Mucosa of rectum (tissue), 2 donors: ENCODE data around the gene CLCNKB.
A peak's percentile ranks its signal among the peaks of the same experiment; 100 is the strongest.

Source experiments
- H3K27ac ChIP-seq, 2 donors: one replicate each; pipeline ENCODE4 v1.7.0; 2013; ENCODE audit warnings: inconsistent platforms in 2 of 2, low read depth in 2 of 2, low read length in 2 of 2
- H3K27me3 ChIP-seq, 2 donors: one replicate each; pipeline ENCODE4 v1.7.0; 2013; ENCODE audit warnings: low read length in 2 of 2; ENCODE audit not compliant: control insufficient read depth in 2 of 2, insufficient read depth in 2 of 2
- H3K36me3 ChIP-seq, 2 donors: one replicate each; pipeline ENCODE4 v1.7.0; 2013; ENCODE audit warnings: low read length in 2 of 2; ENCODE audit not compliant: control insufficient read depth in 2 of 2, insufficient read depth in 2 of 2
- H3K4me1 ChIP-seq, 2 donors: one replicate each; pipeline ENCODE4 v1.7.0; 2013; ENCODE audit warnings: low read length in 2 of 2, mild to moderate bottlenecking in 1 of 2; ENCODE audit not compliant: control insufficient read depth in 2 of 2, insufficient read depth in 2 of 2
- H3K4me3 ChIP-seq, 2 donors: one replicate each; pipeline ENCODE4 v1.7.0; 2013; ENCODE audit warnings: low read length in 2 of 2
- H3K9ac ChIP-seq, 2 donors: one replicate each; pipeline ENCODE4 v1.7.0; 2013; ENCODE audit warnings: low read length in 2 of 2, low read depth in 1 of 2, mild to moderate bottlenecking in 1 of 2
- H3K9me3 ChIP-seq, 2 donors: one replicate each; pipeline ENCODE4 v1.7.0; 2013; ENCODE audit warnings: low read length in 2 of 2; ENCODE audit not compliant: control insufficient read depth in 2 of 2
- donor health status: healthy.
- donor health status: Normal muscosa, but diverticular disease.

The CLCNKB gene

DNA sequence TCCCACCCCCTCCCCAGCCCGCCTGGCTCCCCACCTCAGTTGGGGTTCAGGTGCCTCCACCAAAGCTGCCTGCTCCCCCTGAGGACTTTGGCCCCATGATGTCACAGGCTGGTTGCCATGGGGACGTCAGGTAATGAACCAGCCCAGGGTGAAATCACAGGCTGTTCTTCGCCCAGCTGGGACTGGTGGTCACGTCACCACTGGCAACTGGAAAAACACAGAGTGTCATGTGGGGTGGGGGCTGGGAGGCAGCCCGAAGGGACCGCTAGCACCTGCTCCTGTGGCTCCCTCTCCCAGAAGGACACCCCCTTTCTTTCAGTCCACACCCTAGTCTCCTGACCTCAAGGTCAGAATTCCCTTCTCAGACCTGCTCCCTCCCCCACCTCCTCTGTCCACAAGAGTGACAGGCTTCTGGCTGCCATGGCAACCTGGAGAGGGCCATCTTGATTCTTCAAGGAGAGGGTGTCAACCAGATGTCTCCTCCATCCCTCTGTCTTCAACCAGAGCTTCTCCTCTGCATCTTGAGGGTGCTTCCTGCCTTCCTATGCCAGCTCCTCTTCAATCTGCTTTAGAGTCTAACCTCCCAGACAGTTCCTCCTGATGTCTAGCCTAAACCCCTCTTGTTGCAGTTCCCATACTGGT is 23.7 kb downstream of the CLCNKB start:
- Histone ChIP-seq H3K36me3 (no peaks in the 10 kb centered on the region), H3K27ac (no peak overlapping the region), H3K9me3 (no peaks in the 10 kb centered on the region), H3K9ac (no peak overlapping the region), H3K4me1 (peaks cover 3 to 7% of the 10 kb centered on the region in 2 donors), H3K4me3 (no peak overlapping the region), H3K27me3 (no peaks in the 10 kb centered on the region)

DNA sequence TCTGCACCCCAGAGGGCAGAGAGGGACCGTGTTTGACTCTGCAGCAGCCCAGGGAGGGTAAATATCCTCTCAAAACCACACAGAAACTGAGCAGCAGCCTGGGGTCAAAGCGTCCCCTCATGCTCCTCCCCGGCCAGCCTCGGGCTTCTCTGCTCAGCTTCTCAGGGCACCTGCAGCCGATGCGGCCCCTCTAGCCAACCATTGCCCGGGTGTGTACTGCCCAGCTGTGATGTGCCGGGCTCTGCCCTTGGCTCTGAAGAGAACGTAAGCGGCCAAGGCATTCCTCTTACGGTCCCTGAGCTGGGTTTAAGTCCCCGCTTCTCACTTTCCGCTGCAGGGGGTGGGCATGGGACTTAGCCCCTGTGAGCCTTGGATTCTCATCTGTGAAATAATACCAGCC is 24.4 kb downstream of the CLCNKB start:
- H3K36me3 ChIP-seq: no peaks in the 10 kb centered on the region
- no peaks in the 10 kb centered on the region for H3K9me3 ChIP-seq
- H3K9ac ChIP-seq: no peak overlapping the region
- H3K4me3 ChIP-seq: no peak overlapping the region
- peaks cover 4 to 8% of the 10 kb centered on the region in 2 donors for H3K4me1 ChIP-seq
- no peak overlapping the region for H3K27ac ChIP-seq
- no peaks in the 10 kb centered on the region for H3K27me3 ChIP-seq

DNA sequence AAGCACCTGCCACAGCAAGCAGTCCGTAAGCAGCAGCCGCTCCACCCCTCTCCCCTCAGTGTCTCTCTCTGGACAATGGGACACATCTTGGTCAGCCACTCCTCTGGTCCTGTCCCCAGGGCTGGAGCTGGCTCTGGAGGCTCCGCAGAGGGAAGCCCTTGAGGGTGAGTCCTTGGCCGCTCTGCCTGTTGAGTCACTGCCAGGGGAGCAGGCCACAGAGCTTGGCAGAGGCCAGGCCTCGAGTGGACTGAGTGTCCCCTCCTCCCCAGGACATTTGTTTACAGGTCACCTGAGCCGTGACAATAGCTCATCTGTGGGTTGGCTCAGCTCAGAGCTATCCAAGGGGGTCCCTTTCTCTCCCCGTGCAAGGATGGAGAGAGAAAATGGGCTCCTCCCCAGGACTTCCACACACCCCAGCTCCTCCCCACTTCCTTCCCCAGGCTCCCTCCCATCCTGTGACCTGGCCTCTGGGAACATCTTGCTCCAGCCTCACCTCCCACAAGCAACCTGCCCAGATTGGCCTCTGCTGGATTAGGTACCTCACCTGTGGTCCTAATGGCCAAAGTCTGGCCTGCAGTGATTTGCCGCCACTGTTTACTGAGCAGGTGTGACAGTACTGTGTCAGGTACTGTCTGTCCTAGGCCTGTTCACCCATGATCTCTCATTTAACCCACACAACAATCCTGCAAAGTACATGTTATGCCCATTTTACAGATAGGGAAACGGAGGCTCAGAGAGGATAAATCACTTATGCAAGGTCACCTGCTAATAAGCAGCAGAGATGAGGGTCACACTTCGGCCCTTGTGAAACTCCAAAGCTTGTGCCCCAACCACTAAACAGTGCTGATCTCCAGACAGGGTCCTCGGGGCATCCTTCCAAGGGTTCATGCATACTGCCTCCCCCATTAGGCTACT is 25.0 kb downstream of the CLCNKB start:
- no peak overlapping the region for H3K27ac ChIP-seq
- H3K9me3 ChIP-seq: no peaks in the 10 kb centered on the region
- H3K4me3 ChIP-seq: no peak overlapping the region
- H3K36me3 ChIP-seq: no peaks in the 10 kb centered on the region
- H3K4me1 ChIP-seq: peaks cover 6 to 11% of the 10 kb centered on the region in 2 donors
- H3K27me3 ChIP-seq: no peaks in the 10 kb centered on the region
- peak overlapping the region in 1 of 2 donors; percentile 3 for H3K9ac ChIP-seq

DNA sequence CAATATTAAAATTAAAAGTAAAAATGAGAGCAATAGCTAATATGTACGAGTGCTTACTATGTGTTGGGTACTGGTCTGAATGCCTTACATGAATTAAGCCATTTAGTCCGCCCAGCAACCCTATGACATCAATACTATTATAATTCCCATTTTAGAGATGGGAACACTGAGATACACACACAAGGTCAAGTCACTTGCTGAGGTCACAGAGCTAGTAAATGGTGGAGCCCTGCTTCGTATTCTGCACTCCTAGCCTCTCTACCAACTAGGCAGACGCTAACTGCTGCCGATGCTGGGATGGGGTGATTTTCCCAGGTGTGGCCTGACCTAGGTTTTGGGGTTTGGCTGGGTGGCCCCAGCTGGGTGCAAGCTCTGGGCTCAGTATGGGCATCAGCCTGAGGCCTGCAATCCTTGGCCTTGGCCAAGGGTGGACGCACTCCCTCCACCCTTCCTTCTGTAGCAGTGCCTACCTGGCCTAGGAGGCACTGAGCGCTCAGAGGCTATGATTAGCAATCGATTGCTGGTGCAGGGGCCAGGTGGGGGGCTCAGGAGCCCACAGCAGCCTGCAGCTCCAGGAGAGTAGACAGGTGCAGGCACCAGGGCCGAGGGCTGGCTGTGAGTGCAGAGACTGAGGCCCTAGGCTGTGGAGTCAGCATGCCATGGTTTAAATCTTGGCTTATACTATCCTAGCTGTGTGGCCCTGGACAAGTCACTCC is 27.2 kb downstream of the CLCNKB start:
- Histone ChIP-seq H3K36me3 (no peaks in the 10 kb centered on the region), H3K27me3 (peaks cover 0 to 2% of the 10 kb centered on the region in 2 donors), H3K27ac (no peak overlapping the region), H3K4me3 (no peak overlapping the region), H3K4me1 (peaks cover 6 to 13% of the 10 kb centered on the region in 2 donors), H3K9me3 (no peaks in the 10 kb centered on the region), H3K9ac (no peak overlapping the region)

DNA sequence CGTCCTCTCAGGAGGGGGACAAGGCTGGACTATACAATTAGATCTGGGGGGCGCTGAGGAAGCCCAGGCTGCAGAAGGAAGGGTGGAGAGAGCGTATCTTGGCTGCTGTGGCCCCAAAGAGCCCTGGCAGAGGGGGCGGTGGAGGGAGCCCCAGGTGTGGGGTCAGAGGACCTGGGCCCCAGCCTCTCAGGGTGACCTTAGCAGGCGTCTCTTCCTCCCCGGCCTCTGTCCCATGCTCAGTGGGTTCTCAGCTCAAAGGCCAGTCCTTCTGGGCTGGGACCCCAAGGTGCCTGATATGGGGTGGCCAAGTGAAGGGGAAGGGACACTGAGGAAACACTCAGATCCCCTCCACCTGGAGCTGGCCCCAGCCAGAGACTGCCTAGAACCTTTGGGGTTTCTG is 28.0 kb downstream of the CLCNKB start:
- Histone ChIP-seq H3K4me3 (no peak overlapping the region), H3K27me3 (peaks cover 0 to 2% of the 10 kb centered on the region in 2 donors), H3K9me3 (no peaks in the 10 kb centered on the region), H3K27ac (no peak overlapping the region), H3K4me1 (peaks cover 6 to 13% of the 10 kb centered on the region in 2 donors), H3K9ac (no peak overlapping the region), H3K36me3 (no peaks in the 10 kb centered on the region)

DNA sequence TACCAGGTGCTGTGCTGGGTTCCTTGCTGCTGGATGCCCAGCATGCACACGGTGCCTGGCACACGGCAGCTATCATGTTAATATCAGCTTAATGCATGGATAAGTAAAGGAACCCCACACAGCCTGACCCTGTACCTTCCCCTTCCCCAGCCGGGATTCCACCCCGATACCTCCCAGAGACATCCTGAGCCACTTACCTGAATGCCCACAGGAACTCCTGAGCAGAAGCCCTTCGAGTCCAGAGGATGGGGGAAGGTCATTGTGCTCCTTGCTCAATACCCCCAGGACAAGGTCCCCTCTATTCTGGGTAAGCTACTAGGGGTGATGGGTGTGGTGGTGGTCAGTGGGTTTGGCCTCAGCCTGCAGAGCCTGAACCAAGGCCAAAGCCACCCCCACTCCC is 28.5 kb downstream of the CLCNKB start:
- Histone ChIP-seq H3K4me3 (no peak overlapping the region), H3K9ac (no peak overlapping the region), H3K4me1 (peaks cover 6 to 13% of the 10 kb centered on the region in 2 donors)

DNA sequence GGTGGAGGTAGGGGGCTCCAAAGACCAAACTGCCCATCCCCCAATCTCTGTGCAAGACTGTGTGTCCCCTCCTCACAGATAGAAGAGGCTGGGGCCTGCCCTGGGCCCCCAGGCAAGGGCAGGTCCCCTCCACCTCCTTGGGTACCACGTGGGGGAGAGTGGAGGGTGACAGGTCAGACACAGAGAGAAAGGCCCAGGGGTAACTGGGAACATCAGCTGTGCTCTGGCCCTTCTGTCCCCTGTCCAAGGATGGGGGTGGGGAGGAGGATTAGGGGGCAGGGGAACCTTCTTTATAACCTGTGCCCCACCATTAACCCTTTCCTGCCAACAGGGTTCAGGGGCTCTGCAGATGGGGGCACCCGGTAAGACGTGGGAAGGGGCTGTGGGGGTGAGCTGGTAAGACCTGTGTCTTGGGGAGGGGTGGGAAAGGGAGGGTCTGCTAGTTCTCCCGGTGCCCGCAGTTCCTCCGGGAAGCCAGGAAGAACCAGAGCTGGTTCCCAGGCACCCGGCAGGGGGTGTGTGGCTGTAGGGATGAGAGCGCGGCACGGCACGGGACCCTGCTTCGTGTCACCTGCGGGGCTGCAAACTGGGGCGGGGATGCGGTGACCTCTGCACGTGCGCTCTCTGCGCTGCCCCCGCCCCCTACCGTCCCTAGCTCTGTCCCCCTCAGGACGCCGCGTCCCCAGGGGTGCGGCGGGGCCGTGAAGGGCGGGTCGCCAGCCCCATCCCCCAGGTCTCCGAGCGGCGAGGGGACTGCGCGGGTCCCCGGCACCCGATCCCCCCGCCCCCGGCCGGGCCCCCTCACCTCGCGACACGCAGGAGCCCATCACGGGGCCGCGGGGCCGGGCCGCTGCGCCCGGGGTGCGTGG is 29.3 kb downstream of the CLCNKB start:
- peaks cover 3 to 10% of the 10 kb centered on the region in 2 donors for H3K4me1 ChIP-seq
- no peak overlapping the region for H3K27ac ChIP-seq
- H3K27me3 ChIP-seq: peaks cover 0 to 2% of the 10 kb centered on the region in 2 donors
- no peaks in the 10 kb centered on the region for H3K9me3 ChIP-seq
- H3K36me3 ChIP-seq: no peaks in the 10 kb centered on the region
- H3K9ac ChIP-seq: peak overlapping the region in 1 of 2 donors; percentile 56
- H3K4me3 ChIP-seq: peak overlapping the region in 1 of 2 donors; percentile 52

More for the DNA sequence above, 28.5 kb downstream of the CLCNKB start:
- Histone ChIP-seq H3K27ac (no peak overlapping the region), H3K27me3 (peaks cover 0 to 2% of the 10 kb centered on the region in 2 donors), H3K9me3 (no peaks in the 10 kb centered on the region), H3K36me3 (no peaks in the 10 kb centered on the region)

DNA sequence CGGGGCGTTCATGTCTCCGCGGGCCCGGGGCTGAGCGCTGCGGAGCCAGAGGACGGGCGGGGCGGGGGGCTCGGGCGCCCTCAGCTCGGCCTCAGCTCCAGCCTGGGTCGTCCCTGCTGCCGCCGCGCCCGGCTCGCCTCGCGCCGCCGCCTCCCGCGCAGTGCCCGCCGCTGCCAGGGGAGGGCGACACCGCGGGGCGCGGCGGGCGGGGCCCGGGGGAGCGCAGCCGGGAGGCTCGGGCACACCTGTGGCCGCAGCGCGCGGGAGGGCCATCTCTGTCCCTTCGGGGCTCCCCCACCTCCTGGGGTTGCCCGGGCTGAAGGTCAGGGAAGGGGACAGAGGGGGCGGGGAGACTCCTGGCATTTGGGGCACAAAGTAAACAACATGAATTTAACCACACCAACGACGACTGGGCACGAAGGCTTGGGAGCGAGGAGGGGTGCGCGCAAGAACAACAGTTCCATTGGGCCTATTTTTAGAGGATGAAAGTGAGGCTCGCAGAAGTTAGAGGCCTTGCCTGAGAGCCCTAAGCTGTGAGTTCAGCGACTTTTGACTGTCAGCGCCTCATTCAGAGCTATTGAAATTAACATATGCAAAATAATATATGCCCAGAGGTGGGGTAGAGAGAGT is 30.0 kb downstream of the CLCNKB start, which contains the start of gene FAM131C:
FAM131C (minus strand) TSS at position 162 of the 630 bp plus-strand sequence. CDS start 209 bp downstream, outside the sequence.
- Histone ChIP-seq H3K27ac (no peak within 1 kb of the TSS), H3K4me3 (peak within 1 kb of the TSS; percentile 44 to 61)

DNA sequence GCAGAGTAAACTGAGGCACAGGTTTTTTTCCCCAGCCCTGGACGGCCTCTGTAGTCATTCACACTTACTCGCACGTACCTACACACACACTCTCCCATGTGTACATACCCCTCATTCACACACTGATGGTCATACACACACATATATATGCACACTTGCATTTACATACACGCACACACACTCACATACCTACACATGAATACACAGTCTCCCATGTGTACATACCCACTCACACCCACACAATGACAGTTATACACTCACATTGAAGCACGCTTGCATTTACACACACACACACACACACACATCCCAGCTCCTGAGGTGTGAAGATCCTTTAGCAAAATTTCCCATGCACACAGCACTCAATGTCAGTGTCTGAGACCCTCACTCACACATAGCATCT is 30.6 kb downstream of the CLCNKB start:
- Histone ChIP-seq H3K27me3 (peaks cover 0 to 2% of the 10 kb centered on the region in 2 donors), H3K4me3 (no peak overlapping the region), H3K36me3 (no peaks in the 10 kb centered on the region), H3K4me1 (peaks cover 7 to 9% of the 10 kb centered on the region in 2 donors), H3K9ac (no peak overlapping the region), H3K27ac (no peak overlapping the region), H3K9me3 (no peaks in the 10 kb centered on the region)

More for the DNA sequence above, 30.0 kb downstream of the CLCNKB start, which contains the start of gene FAM131C:
- H3K36me3 ChIP-seq: no peaks in the 10 kb centered on the region
- H3K4me1 ChIP-seq: peaks cover 3 to 7% of the 10 kb centered on the region in 2 donors
- peak within 1 kb of the TSS in 1 of 2 donors; percentile 56 for H3K9ac ChIP-seq
- peaks cover 0 to 2% of the 10 kb centered on the region in 2 donors for H3K27me3 ChIP-seq
- H3K9me3 ChIP-seq: no peaks in the 10 kb centered on the region
